KMS-11 (cell line): ENCODE measurements around the gene MCM3AP.

Experiments used
- H2AFZ ChIP-seq: fragments of 200-600 bp; sonication (generic); 2 replicates; pipeline ENCODE4 v1.6.1; 2016; ENCODE audit warnings: antibody characterized with exemption, mixed run types, low read depth
- H3K27ac ChIP-seq: fragments of 200-600 bp; sonication (generic); 2 replicates; pipeline ENCODE4 v1.6.1; 2016; ENCODE audit warnings: mild to moderate bottlenecking, mixed run types
- H3K27me3 ChIP-seq: fragments of 200-600 bp; sonication (generic); 2 replicates; pipeline ENCODE4 v1.6.1; 2017; ENCODE audit warnings: mild to moderate bottlenecking, low read depth, mixed run types, moderate library complexity; ENCODE audit not compliant: insufficient read depth
- H3K36me3 ChIP-seq: fragments of 200-600 bp; sonication (generic); 2 replicates; pipeline ENCODE4 v1.6.1; 2017; ENCODE audit warnings: mild to moderate bottlenecking, mixed run types; ENCODE audit not compliant: insufficient read depth
- H3K4me1 ChIP-seq: fragments of 200-600 bp; sonication (generic); 2 replicates; pipeline ENCODE4 v1.6.1; 2016; ENCODE audit warnings: mild to moderate bottlenecking, low read depth, mixed run types; ENCODE audit not compliant: poor library complexity, severe bottlenecking
- H3K4me2 ChIP-seq: fragments of 200-600 bp; sonication (generic); 2 replicates; pipeline ENCODE4 v1.7.0; 2016; ENCODE audit warnings: mild to moderate bottlenecking, mixed run types
- H3K4me3 ChIP-seq: fragments of 200-600 bp; sonication (generic); IDR thresholded peaks from 2 replicates; pipeline ENCODE4 v1.6.1; 2017; ENCODE audit warnings: low read depth, low read length, mixed read lengths; ENCODE audit not compliant: insufficient read depth
- H3K79me2 ChIP-seq: fragments of 200-600 bp; sonication (generic); 2 replicates; pipeline ENCODE4 v1.6.1; 2016; ENCODE audit warnings: low read depth, mixed run types; ENCODE audit not compliant: insufficient read depth
- H3K9ac ChIP-seq: fragments of 200-600 bp; sonication (generic); 2 replicates; pipeline ENCODE4 v1.6.1; 2016; ENCODE audit warnings: mild to moderate bottlenecking, mixed run types
- H4K20me1 ChIP-seq: fragments of 200-600 bp; sonication (generic); 2 replicates; pipeline ENCODE4 v1.6.1; 2016; ENCODE audit warnings: mild to moderate bottlenecking, mixed run types; ENCODE audit not compliant: insufficient read depth
- CTCF ChIP-seq: fragments of 200-600 bp; sonication (generic); conservative IDR thresholded peaks from 2 replicates; pipeline ENCODE4 v1.6.1; 2017; ENCODE audit warnings: low read depth, mild to moderate bottlenecking, antibody characterized with exemption, low read length, moderate library complexity, mixed read lengths

The MCM3AP gene

GRCh38 chr21:46208761-46209721, 76.4 kb downstream of the MCM3AP start:
- Histone ChIP-seq H3K27ac (no peak overlapping the region), H3K79me2 (no peaks in the 10 kb centered on the region), H3K4me3 (no peak overlapping the region), H3K36me3 (no peaks in the 10 kb centered on the region; the same call in 1 of the 2 replicates), H3K4me2 (no peak overlapping the region), H3K27me3 (no peaks in the 10 kb centered on the region), H2AFZ (no peak overlapping the region), H3K9ac (no peak overlapping the region), H4K20me1 (no peaks in the 10 kb centered on the region), H3K4me1 (no peaks in the 10 kb centered on the region)
- no peak for TF ChIP-seq CTCF

GRCh38 chr21:46207920-46208591, 77.4 kb downstream of the MCM3AP start:
- Histone ChIP-seq H3K27ac (no peak overlapping the region), H3K4me1 (no peaks in the 10 kb centered on the region), H3K4me3 (no peak overlapping the region), H2AFZ (no peak overlapping the region), H4K20me1 (no peaks in the 10 kb centered on the region), H3K36me3 (no peaks in the 10 kb centered on the region; the same call in 1 of the 2 replicates), H3K4me2 (no peak overlapping the region), H3K9ac (no peak overlapping the region), H3K79me2 (no peaks in the 10 kb centered on the region), H3K27me3 (no peaks in the 10 kb centered on the region)
- TF ChIP-seq CTCF, result no peak

GRCh38 chr21:46207006-46207919, 78.1 kb downstream of the MCM3AP start:
- Histone ChIP-seq H4K20me1 (no peaks in the 10 kb centered on the region), H3K4me1 (no peaks in the 10 kb centered on the region), H3K79me2 (no peaks in the 10 kb centered on the region), H3K36me3 (no peaks in the 10 kb centered on the region; the same call in 1 of the 2 replicates), H3K4me2 (no peak overlapping the region), H3K27me3 (no peaks in the 10 kb centered on the region), H3K9ac (no peak overlapping the region), H2AFZ (no peak overlapping the region), H3K4me3 (no peak overlapping the region), H3K27ac (no peak overlapping the region)
- TF ChIP-seq CTCF, result no peak
